Neural cell (in vitro differentiated cells): ENCODE measurements around the gene SERPINB12.

Source experiments
- CTCF ChIP-seq: fragments of 450-650 bp; IDR thresholded peaks from 2 replicates; pipeline ENCODE4 v1.5.1; 2014; ENCODE audit warnings: antibody characterized with exemption, mild to moderate bottlenecking, moderate library complexity; ENCODE audit not compliant: poor library complexity, severe bottlenecking
- EZH2 ChIP-seq: fragments of 200-600, 300-800 bp; shearing (Covaris generic), sonication (generic); IDR thresholded peaks from 2 replicates; pipeline ENCODE4 v1.6.1; 2014; ENCODE audit warnings: antibody characterized with exemption, low read length, borderline replicate concordance, mild to moderate bottlenecking; ENCODE audit not compliant: insufficient read depth, poor library complexity, severe bottlenecking

- TF ChIP-seq CTCF (no peak), EZH2 (no peak)
Measured at GRCh38 chr18:63508596-63508995, 33.6 kb upstream of the SERPINB12 start.
